Retinal pigment epithelial cell (primary cell): ENCODE measurements around the gene FOXA2.
"Not testable (repeated sequence)": the region's sequence is repeated elsewhere in the genome, so short reads cannot be mapped to it uniquely, and the experiment has no call there.

Experiments used
- DNase-seq: peaks from one replicate; pipeline ENCODE4 v3.0.0-alpha.2; 2010; ENCODE audit warnings: low read depth
- H3K4me3 ChIP-seq: 2 replicates; pipeline ENCODE4 v1.5.1; 2011; ENCODE audit warnings: mild to moderate bottlenecking, low read length, control low read depth, moderate library complexity
- TF ChIP-seq, protein P1 (sequence below): conservative IDR thresholded peaks from 2 replicates; pipeline ENCODE4 v1.5.1; 2011; ENCODE audit warnings: low read depth, low read length, control low read depth, inconsistent platforms

The FOXA2 gene

DNA sequence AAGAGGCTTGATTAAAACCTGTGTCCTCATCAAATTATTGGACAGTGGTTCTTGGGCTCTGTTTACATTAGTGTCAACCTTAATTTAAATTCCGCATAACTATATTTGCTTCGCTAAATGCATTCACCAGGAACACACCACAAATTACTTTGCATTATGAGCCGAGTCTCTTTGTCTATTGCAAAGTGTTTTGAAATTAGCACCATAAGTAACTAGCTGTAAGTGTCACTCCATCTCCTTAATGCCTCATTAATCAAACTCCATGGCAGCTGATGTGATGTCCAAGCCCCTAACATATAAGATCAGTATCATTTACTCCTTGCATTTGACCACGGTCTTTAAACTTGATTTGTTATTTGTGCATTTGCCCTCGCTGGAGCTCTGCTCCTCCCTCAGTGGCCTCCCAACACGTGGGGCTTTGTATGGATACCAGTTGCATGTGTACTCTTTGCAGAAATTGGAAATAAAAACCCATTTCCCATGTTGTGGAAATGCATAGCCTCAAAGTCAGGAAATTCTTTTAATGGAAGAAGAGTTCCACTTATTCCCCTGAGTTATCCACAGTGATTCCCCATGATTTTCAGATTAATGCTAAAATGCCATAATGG is 24.6 kb downstream of the FOXA2 start:
- DNase-seq = no peak
- H3K4me3 ChIP-seq = no peak overlapping the region
- TF ChIP-seq, protein P1, sequence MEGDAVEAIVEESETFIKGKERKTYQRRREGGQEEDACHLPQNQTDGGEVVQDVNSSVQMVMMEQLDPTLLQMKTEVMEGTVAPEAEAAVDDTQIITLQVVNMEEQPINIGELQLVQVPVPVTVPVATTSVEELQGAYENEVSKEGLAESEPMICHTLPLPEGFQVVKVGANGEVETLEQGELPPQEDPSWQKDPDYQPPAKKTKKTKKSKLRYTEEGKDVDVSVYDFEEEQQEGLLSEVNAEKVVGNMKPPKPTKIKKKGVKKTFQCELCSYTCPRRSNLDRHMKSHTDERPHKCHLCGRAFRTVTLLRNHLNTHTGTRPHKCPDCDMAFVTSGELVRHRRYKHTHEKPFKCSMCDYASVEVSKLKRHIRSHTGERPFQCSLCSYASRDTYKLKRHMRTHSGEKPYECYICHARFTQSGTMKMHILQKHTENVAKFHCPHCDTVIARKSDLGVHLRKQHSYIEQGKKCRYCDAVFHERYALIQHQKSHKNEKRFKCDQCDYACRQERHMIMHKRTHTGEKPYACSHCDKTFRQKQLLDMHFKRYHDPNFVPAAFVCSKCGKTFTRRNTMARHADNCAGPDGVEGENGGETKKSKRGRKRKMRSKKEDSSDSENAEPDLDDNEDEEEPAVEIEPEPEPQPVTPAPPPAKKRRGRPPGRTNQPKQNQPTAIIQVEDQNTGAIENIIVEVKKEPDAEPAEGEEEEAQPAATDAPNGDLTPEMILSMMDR = no peak

- DNase-seq = no peak
- no peak overlapping the region for H3K4me3 ChIP-seq
- TF ChIP-seq, protein P1 = no peak
Measured at GRCh38 chr20:22557403-22558276, 26.7 kb downstream of the FOXA2 start.

DNA sequence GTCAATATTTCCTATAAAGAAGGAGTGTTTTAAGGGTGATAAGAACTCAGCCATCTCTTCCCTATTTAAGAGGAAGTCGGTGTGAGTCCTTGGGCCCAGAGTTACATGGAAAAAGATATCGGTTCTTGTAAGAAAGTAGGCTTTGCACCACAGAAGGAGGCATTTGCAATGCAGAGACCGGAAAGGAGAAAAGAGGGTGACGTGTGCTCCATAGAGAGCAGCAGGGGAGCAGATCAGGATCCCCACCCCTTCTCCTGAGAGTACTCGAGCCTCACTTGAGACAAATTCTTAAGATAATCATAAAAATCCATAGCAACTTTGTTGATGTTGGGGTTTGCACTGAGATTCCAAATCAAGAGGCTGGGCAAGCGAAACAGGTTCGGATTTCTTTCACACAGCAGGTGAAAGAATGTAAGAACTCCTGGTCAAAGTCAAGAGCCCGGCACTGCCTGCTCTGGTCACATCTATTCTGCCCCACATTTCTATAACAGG is 27.8 kb downstream of the FOXA2 start:
- no peak for DNase-seq
- TF ChIP-seq, protein P1 = no peak
- no peak overlapping the region for H3K4me3 ChIP-seq

GRCh38 chr20:22555791-22556564 is 28.4 kb downstream of the FOXA2 start:
- TF ChIP-seq, protein P1 = no peak
- H3K4me3 ChIP-seq = no peak overlapping the region
- DNase-seq = no peak

- DNase-seq = no peak
- TF ChIP-seq, protein P1 = no peak
Measured at GRCh38 chr20:22554391-22554790, 30.0 kb downstream of the FOXA2 start.

DNA sequence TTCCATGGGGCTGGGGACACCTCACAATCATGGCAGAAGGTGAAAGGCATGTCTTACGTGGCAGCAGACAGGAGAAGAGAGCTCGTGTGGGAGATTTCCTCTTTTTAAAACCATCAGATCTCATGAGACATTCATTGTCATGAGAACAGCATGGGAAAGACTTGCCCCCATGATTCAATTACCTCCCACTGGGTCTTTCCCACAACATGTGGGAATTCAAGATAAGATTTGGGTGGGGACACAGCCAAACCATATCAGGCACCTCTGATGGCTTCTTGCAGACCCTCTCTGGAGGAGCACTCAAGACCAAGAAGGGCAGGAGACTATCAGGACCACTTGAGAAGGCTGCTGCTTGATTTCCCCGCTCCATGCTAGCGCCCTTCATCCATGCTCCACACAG is 33.9 kb downstream of the FOXA2 start:
- DNase-seq, H3K4me3 ChIP-seq: not testable (repeated sequence)

More at GRCh38 chr20:22554391-22554790, 30.0 kb downstream of the FOXA2 start:
- no peak overlapping the region for H3K4me3 ChIP-seq

- TF ChIP-seq, protein P1 = no peak
Measured at GRCh38 chr20:22548040-22548439, 36.3 kb downstream of the FOXA2 start.

More at GRCh38 chr20:22548040-22548439, 36.3 kb downstream of the FOXA2 start:
- H3K4me3 ChIP-seq = no peak overlapping the region
- DNase-seq = no peak
